ENCODE results near the gene SRD5A1. TPM values are rescaled to one million over a fixed set of nuclear protein-coding genes. Genes with fewer than 3 reads are reported as not detected.

The SRD5A1 gene
- total and polyA plus RNA-seq, 2 of the 8 experiments (the other 6 are each of a cell fraction or from before 2014, with no cell fraction given): 34.7 to 42.4 TPM

DNA sequence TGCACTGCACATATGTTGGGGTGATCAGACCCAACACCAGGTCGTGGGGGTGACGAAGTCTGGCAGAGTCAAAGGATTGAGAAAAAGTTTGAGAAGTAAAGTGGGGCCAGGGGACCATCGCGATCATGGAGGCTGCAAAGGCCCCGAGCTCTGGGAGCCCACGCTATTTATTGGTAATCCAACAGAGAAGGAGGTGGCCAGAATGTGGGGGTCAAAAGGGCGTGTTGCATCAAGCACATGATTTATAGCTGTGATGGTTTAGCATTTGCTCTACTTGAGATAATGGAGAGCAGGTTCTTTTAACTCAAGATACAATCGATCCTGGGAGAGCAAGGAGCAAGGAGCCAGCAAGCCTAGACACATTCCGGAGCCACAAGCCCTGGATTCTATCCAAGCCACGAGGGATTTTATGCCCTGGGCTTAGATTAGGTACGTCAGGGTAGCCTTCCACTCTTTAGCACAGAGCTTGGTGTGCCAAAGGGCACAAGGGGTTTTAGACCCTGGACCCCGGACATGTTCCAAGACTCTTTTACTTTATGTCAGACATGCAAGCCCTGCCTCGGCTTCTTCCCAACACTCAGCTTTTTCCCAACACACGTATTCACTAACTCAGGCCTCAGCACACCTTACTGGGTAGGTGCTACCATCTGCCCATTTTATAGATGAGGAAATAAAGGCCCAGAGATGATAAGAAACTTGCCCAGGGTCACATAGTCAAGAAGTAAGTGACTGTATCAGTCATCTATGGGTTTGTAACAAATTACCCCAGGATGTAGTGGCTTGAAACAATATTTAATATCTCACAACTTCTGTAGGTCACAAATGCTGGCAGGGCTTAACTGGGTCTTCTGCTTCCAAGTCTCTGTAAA is 39.9 kb upstream of the SRD5A1 start:
- no peaks in the 10 kb centered on the region for H3K79me1 ChIP-seq (ENCODE audit: low read depth, low read length)
- 87% methylated on average over 13 of the region's 14 CpGs; no CpG with 5 or more reads in 1 of the 2 experiments for WGBS, 2 experiments (ENCODE audit: extremely low coverage in 1 of 2, insufficient coverage in 1 of 2, insufficient read length in 1 of 2, insufficient replicate concordance in 2 of 2, low coverage in 1 of 2, low lambda C conversion rate in 2 of 2, missing lambda C conversion rate in 1 of 2)
- no peak overlapping the region for H4K5ac ChIP-seq (ENCODE audit: insufficient read length, low read depth, low read length)
- H3K9ac ChIP-seq (replicated peaks in 1 of 4; ENCODE audit: extremely low read depth in 1 of 4, low read depth in 3 of 4, low read length in 3 of 4): no peak overlapping the region
- H4K91ac ChIP-seq (replicated peaks; ENCODE audit: insufficient read length, low read length): no peak overlapping the region
- no peak overlapping the region for H3K27ac ChIP-seq (ENCODE audit: low read depth, low read length)
- no peak overlapping the region for H3K4me2 ChIP-seq (ENCODE audit: insufficient read depth in 1 of 2, low read depth in 2 of 2, low read length in 2 of 2)
- no peak overlapping the region for H2AK5ac ChIP-seq (ENCODE audit: low read depth, low read length)
- no peak overlapping the region for H2BK5ac ChIP-seq (ENCODE audit: low read depth, low read length)
- H3K36me3 ChIP-seq (ENCODE audit: control insufficient read depth in 2 of 4, insufficient read depth in 4 of 4, low read length in 3 of 4): peaks cover 0 to 14% (median 4%) of the 10 kb centered on the region in 4 experiments; a peak in 6 of 8 replicates
- no peak for DNase-seq (ENCODE audit: low read depth in 1 of 2, low spot score in 2 of 2)
- no peak overlapping the region for H2BK15ac ChIP-seq (ENCODE audit: low read length)
- H2BK12ac ChIP-seq (ENCODE audit: low read depth, low read length): no peak overlapping the region
- H4K20me1 ChIP-seq (replicated peaks in 1 of 2; ENCODE audit: control insufficient read depth in 1 of 2, insufficient read depth in 2 of 2, low read length in 2 of 2): peaks cover 0 to under 1% of the 10 kb centered on the region in 2 experiments
- no peaks in the 10 kb centered on the region for H3K9me3 ChIP-seq (ENCODE audit: insufficient read depth in 2 of 2, low read depth in 1 of 2, low read length in 1 of 2)
- H3K4me1 ChIP-seq (replicated peaks in 1 of 4; ENCODE audit: control insufficient read depth in 3 of 4, insufficient read depth in 4 of 4, low read length in 3 of 4): no peaks in the 10 kb centered on the region
- no peak overlapping the region for H4K8ac ChIP-seq (ENCODE audit: extremely low read depth, insufficient read depth, low read length)
- no peak for FAIRE-seq
- no peak overlapping the region for H3K4ac ChIP-seq (replicated peaks; ENCODE audit: insufficient read length, low read depth, low read length)
- no peak overlapping the region for H3K56ac ChIP-seq (replicated peaks; ENCODE audit: insufficient read length, low read depth, low read length)
- POLR2A ChIA-PET (ENCODE audit: partially characterized antibody): interaction anchor here (0.9 to 1.5 kb wide), 4 partner anchors 8 to 135 kb away, joined by 3 to 4 read pairs (median 3); partner anchors contain the start of genes NSUN2 and SRD5A1
- H3K23ac ChIP-seq (ENCODE audit: insufficient read length): no peak overlapping the region
- H2BK20ac ChIP-seq (ENCODE audit: low read length): no peak overlapping the region
- H3K4me3 ChIP-seq (ENCODE audit: extremely low read depth in 1 of 4, insufficient read depth in 2 of 4, low read depth in 3 of 4, low read length in 4 of 4): no peak overlapping the region
- H3K14ac ChIP-seq (ENCODE audit: insufficient read length): no peak overlapping the region
- no peak overlapping the region for H2BK120ac ChIP-seq (replicated peaks; ENCODE audit: low read depth, low read length)
- H2AFZ ChIP-seq (ENCODE audit: low read length): no peak overlapping the region
- no peak for TF ChIP-seq SIRT6 (IDR thresholded peaks at IDR 0.05; ENCODE audit: low read length)
- no peak for TF ChIP-seq CBX8 (IDR thresholded peaks at IDR 0.05; ENCODE audit: borderline replicate concordance, low read depth, low read length)
- no peak for TF ChIP-seq CBX5 (IDR thresholded peaks at IDR 0.05; ENCODE audit: low read depth, low read length)
- TF ChIP-seq SP1 (IDR thresholded peaks at IDR 0.05; ENCODE audit: low read depth, low read length): no peak
- no peak for TF ChIP-seq RFX5 (IDR thresholded peaks at IDR 0.05; ENCODE audit: borderline replicate concordance, low read depth, low read length)
- TF ChIP-seq CEBPB (IDR thresholded peaks at IDR 0.05; ENCODE audit: low read depth, low read length): no peak
- TF ChIP-seq POLR2AphosphoS5 (IDR thresholded peaks at IDR 0.05; ENCODE audit: low read depth, low read length): no peak
- H3K18ac ChIP-seq (ENCODE audit: extremely low read depth, low read length): no peak overlapping the region
- H3K23me2 ChIP-seq (ENCODE audit: low read depth, low read length): no peaks in the 10 kb centered on the region
- H3K27me3 ChIP-seq (replicated peaks in 1 of 4; ENCODE audit: control insufficient read depth in 3 of 4, extremely low read depth in 1 of 4, insufficient read depth in 3 of 4, low read length in 3 of 4): no peaks in the 10 kb centered on the region
- no peaks in the 10 kb centered on the region for H3K79me2 ChIP-seq (ENCODE audit: control insufficient read depth in 1 of 2, insufficient read depth in 2 of 2, low read length in 2 of 2)
- CTCF ChIA-PET (ENCODE audit: partially characterized antibody): interaction anchor here (1.2 kb wide), 1 partner anchor 20 kb away, joined by 3 read pairs; no protein-coding TSS in a partner anchor

Data from H1 (cell line).